HEK293T (cell line): ENCODE data around the gene CRIM1.

Experiments
- BHLHE40 ChIP-seq: fragments of 450-650 bp; IDR thresholded peaks from 2 replicates; pipeline ENCODE4 v1.6.1; 2016; ENCODE audit warnings: mild to moderate bottlenecking, moderate library complexity, borderline replicate concordance
- FOXK2 ChIP-seq: fragments of 450-650 bp; IDR thresholded peaks from 2 replicates; pipeline ENCODE4 v1.6.1; 2016; ENCODE audit warnings: mild to moderate bottlenecking
- NFRKB ChIP-seq: fragments of 450-650 bp; IDR thresholded peaks from 2 replicates; pipeline ENCODE4 v1.6.1; 2016; ENCODE audit warnings: mild to moderate bottlenecking, moderate library complexity
- SP1 ChIP-seq: fragments of 450-650 bp; IDR thresholded peaks from 2 replicates; pipeline ENCODE4 v1.6.1; 2017
- SUZ12 ChIP-seq: fragments of 450-650 bp; IDR thresholded peaks from 2 replicates; pipeline ENCODE4 v1.6.1; 2016; ENCODE audit warnings: mild to moderate bottlenecking

GRCh38 chr2:36559221-36559942 is 203.8 kb downstream of the CRIM1 start:
- no peak for TF ChIP-seq BHLHE40
- TF ChIP-seq FOXK2: no peak
- TF ChIP-seq SUZ12: no peak
- TF ChIP-seq SP1: no peak
- TF ChIP-seq NFRKB: no peak
